Fibroblast of lung (primary cell): ENCODE data around the gene PHB1. TPM values are rescaled to one million over a fixed set of nuclear protein-coding genes. Genes with fewer than 3 reads are reported as not detected.

Experiments used
- DNase-seq, 2 donors: peaks; one replicate each; pipeline versions ENCODE4 v3.0.0 to v3.0.0-alpha.2; 2010; ENCODE audit warnings: low read depth in 2 of 2
- H2AFZ ChIP-seq: 2 replicates; pipeline ENCODE4 v1.5.1; 2012; ENCODE audit warnings: low read length, control low read depth, inconsistent platforms
- H3K27ac ChIP-seq: 2 replicates; pipeline ENCODE4 v1.5.1; 2011; ENCODE audit warnings: low read length, control low read depth; ENCODE audit not compliant: insufficient read depth
- H3K27me3 ChIP-seq: 2 replicates; pipeline ENCODE4 v1.5.1; 2011; ENCODE audit warnings: mild to moderate bottlenecking, low read length; ENCODE audit not compliant: control insufficient read depth, insufficient read depth
- H3K36me3 ChIP-seq: 2 replicates; pipeline ENCODE4 v1.5.1; 2011; ENCODE audit warnings: low read length; ENCODE audit not compliant: control insufficient read depth, insufficient read depth
- H3K4me1 ChIP-seq: 2 replicates; pipeline ENCODE4 v1.5.1; 2011; ENCODE audit warnings: low read length; ENCODE audit not compliant: control insufficient read depth, insufficient read depth; ENCODE audit errors: extremely low read depth
- H3K4me2 ChIP-seq: 2 replicates; pipeline ENCODE4 v1.5.1; 2011; ENCODE audit warnings: low read length, control low read depth; ENCODE audit not compliant: insufficient read depth; ENCODE audit errors: extremely low read depth
- H3K4me3 ChIP-seq, 4 experiments: fragments of 200-600 bp in 1 of 4; sonication (generic) in 1 of 4; replicated peaks in 1 of 4; 2 replicates each; pipeline ENCODE4 v1.5.1; 2011 to 2016; ENCODE audit warnings: low read length in 4 of 4, low read depth in 3 of 4, mild to moderate bottlenecking in 3 of 4, control low read depth in 2 of 4, inconsistent platforms in 1 of 4, mixed read lengths in 1 of 4; ENCODE audit not compliant: insufficient read depth in 1 of 4; ENCODE audit errors: control extremely low read depth in 1 of 4
- H3K79me2 ChIP-seq: 2 replicates; pipeline ENCODE4 v1.5.1; 2012; ENCODE audit warnings: mild to moderate bottlenecking, low read length, inconsistent platforms; ENCODE audit not compliant: control insufficient read depth, insufficient read depth
- H3K9ac ChIP-seq: 2 replicates; pipeline ENCODE4 v1.5.1; 2011; ENCODE audit warnings: mild to moderate bottlenecking, low read length, control low read depth; ENCODE audit not compliant: insufficient read depth
- H3K9me3 ChIP-seq: 2 replicates; pipeline ENCODE4 v1.5.1; 2012; ENCODE audit warnings: low read depth, low read length; ENCODE audit not compliant: control insufficient read depth, insufficient read depth
- H4K20me1 ChIP-seq: 2 replicates; pipeline ENCODE4 v1.5.1; 2011; ENCODE audit warnings: low read length; ENCODE audit not compliant: control insufficient read depth, insufficient read depth; ENCODE audit errors: extremely low read depth
- EZH2 ChIP-seq: IDR thresholded peaks from 2 replicates; pipeline ENCODE4 v1.5.1; 2012; ENCODE audit warnings: low read length, control low read depth, mild to moderate bottlenecking; ENCODE audit errors: missing control alignments
- polyA plus RNA-seq, 2 donors: library from polyadenylated mRNA; depleted of rRNA in 1 of 2; stranded (reverse) in 1 of 2; unstranded in 1 of 2; fragments of >200 nt; gene quantifications; 2 replicates each; pipeline ENCODE4 v1.2.1, GENCODE V29; 2011 to 2012; ENCODE audit warnings: missing spikeins in 1 of 2
- total RNA-seq: library from RNA; depleted of rRNA; stranded (reverse); fragments of >200 nt; gene quantifications from 2 replicates; pipeline ENCODE4 v1.2.1, GENCODE V29; 2014
- TF ChIP-seq, protein P1 (sequence below), 2 donors: IDR thresholded peaks in 1 of 2; conservative IDR thresholded peaks in 1 of 2; 1 replicate in 1 of 2; 2 replicates in 1 of 2; pipeline ENCODE4 v1.5.1; 2011 to 2012; ENCODE audit warnings: low read length in 2 of 2, control low read depth in 1 of 2, inconsistent platforms in 1 of 2, low read depth in 1 of 2, mild to moderate bottlenecking in 1 of 2

PHB1 gene
- total and polyA plus RNA-seq, 2 donors (not counting 1 experiment from before 2014, with no cell fraction given) = 99.6 to 163 TPM

DNA sequence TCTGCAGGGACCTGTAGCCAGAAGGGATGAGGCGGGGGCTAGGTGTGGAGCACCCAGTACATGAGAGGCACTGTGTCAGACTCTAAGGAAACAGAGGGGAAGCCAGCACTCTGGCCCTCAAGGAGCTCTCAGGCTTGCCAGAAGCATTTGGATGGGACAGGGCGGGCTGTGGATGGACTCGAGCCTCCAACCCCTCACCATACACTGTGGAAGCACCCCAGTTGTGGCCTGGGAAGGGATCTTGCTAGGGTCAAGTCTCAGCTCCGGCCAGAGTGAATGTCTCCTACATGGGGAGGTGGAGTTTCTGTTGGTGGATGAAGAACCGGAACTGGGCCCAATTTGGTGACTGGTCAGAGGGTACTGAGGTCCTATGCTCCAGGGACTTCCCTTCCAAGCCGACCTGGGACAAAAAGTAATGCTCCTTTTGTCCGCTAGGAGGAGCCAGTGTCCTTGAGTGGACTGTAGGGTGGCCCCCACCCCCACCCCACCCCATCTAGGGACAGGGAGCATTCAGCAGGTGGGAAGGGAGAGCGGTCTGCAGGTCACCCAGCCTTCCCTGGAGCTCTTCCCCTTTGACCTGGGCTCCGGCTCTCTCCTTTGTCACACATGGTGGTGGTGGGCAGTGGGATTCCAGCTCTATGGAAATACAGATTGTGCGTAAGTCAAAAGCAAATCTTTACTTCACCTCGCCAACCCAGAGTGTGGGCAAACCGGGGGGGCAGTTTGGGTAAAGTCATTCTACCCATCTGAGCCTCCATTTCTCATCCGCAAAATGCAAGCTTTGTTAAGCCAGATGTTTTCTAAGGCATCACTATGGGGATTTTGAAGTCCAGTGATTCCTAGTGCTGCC is 20.4 kb upstream of the PHB1 start:
- Histone ChIP-seq H3K4me2 (no peak overlapping the region), H3K27me3 (peaks cover 22% of the 10 kb centered on the region), H3K79me2 (no peaks in the 10 kb centered on the region), H3K36me3 (no peaks in the 10 kb centered on the region), H3K4me1 (no peaks in the 10 kb centered on the region), H4K20me1 (no peaks in the 10 kb centered on the region), H3K9ac (no peak overlapping the region), H3K27ac (no peak overlapping the region), H3K9me3 (no peaks in the 10 kb centered on the region), H2AFZ (no peak overlapping the region), H3K4me3 (no peak overlapping the region)
- DNase-seq = peak; percentile 41 to 42
- TF ChIP-seq EZH2 = no peak
- TF ChIP-seq, protein P1, sequence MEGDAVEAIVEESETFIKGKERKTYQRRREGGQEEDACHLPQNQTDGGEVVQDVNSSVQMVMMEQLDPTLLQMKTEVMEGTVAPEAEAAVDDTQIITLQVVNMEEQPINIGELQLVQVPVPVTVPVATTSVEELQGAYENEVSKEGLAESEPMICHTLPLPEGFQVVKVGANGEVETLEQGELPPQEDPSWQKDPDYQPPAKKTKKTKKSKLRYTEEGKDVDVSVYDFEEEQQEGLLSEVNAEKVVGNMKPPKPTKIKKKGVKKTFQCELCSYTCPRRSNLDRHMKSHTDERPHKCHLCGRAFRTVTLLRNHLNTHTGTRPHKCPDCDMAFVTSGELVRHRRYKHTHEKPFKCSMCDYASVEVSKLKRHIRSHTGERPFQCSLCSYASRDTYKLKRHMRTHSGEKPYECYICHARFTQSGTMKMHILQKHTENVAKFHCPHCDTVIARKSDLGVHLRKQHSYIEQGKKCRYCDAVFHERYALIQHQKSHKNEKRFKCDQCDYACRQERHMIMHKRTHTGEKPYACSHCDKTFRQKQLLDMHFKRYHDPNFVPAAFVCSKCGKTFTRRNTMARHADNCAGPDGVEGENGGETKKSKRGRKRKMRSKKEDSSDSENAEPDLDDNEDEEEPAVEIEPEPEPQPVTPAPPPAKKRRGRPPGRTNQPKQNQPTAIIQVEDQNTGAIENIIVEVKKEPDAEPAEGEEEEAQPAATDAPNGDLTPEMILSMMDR (conservative IDR thresholded peaks at IDR 0.05 in 1 of 2, IDR thresholded peaks at IDR 0.05 in 1 of 2; ENCODE audit: low read depth in 1 of 2, low read length in 2 of 2) = peak; percentile 64 to 73

DNA sequence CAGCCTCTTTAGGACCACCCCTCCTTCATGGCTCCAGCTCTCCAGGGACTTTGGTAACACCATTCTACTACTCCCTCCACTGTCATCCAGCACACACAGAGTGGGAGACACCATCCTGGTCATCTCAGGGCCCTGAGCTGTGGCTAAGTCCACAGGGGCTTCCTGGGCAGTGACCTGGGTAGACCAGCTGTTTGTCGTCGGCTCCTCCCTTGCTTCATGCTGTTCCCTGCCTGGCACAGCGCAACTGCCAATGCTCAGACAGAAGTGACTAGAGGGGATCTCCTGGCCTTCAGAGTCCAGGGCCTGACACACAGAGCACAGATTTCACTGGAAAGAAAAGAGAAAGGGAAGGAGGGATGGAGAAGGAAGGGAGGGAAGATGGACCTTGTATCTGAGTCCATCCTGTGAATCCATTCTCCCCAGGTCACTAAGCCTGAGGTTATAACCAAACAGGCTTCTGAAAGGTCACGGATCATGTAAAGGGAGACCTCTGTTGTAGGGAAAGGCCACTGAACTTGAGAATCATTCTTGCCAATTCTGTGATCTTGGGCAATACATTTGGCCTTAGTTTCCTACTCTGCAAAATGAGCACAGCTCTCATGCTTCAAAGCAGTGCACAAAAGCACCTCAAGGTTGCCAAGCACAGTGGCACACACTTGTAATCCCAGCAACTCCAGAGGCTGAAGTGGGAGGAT is 18.5 kb upstream of the PHB1 start:
- TF ChIP-seq, protein P1 (conservative IDR thresholded peaks at IDR 0.05 in 1 of 2, IDR thresholded peaks at IDR 0.05 in 1 of 2; ENCODE audit: low read depth in 1 of 2, low read length in 2 of 2) = no peak
- TF ChIP-seq EZH2 = no peak
- H3K36me3 ChIP-seq = no peaks in the 10 kb centered on the region
- peaks cover 14% of the 10 kb centered on the region for H3K27me3 ChIP-seq
- H3K4me2 ChIP-seq = no peak overlapping the region
- no peaks in the 10 kb centered on the region for H4K20me1 ChIP-seq
- no peaks in the 10 kb centered on the region for H3K9me3 ChIP-seq
- H3K4me1 ChIP-seq = no peaks in the 10 kb centered on the region
- no peak overlapping the region for H3K4me3 ChIP-seq
- no peaks in the 10 kb centered on the region for H3K79me2 ChIP-seq
- H2AFZ ChIP-seq = no peak overlapping the region
- no peak overlapping the region for H3K27ac ChIP-seq
- DNase-seq = no peak
- no peak overlapping the region for H3K9ac ChIP-seq

DNA sequence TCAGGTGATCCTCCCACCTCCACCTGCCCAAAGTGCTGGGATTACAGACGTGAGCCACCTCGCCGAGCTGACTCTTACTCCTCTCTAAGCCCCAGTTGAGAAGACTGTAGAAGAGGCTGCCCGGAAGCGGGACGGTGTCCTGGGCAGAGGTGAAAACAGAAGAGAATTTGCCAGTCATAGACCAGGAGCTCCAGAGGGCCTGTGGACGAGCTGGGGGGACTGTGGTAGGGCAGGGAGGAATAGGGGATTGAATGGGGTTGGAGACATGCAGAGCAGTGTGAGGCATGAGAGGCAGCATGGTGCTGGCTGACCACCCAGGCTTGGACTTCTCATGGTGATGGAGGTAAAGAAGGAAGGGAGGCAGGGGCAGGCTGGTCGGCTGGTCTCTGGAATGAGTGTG is 17.1 kb upstream of the PHB1 start:
- no peak for TF ChIP-seq EZH2
- TF ChIP-seq, protein P1 (conservative IDR thresholded peaks at IDR 0.05 in 1 of 2, IDR thresholded peaks at IDR 0.05 in 1 of 2; ENCODE audit: low read depth in 1 of 2, low read length in 2 of 2) = no peak
- no peak overlapping the region for H3K9ac ChIP-seq
- no peaks in the 10 kb centered on the region for H3K79me2 ChIP-seq
- no peak overlapping the region for H3K4me3 ChIP-seq
- H3K4me2 ChIP-seq = no peak overlapping the region
- no peak overlapping the region for H3K27ac ChIP-seq
- H3K36me3 ChIP-seq = no peaks in the 10 kb centered on the region
- DNase-seq = no peak
- H3K27me3 ChIP-seq = peaks cover 10% of the 10 kb centered on the region
- H3K4me1 ChIP-seq = no peaks in the 10 kb centered on the region
- H2AFZ ChIP-seq = no peak overlapping the region
- H3K9me3 ChIP-seq = no peaks in the 10 kb centered on the region
- no peaks in the 10 kb centered on the region for H4K20me1 ChIP-seq
